Activated CD4-positive, alpha-beta T cell treated with anti-CD3 and anti-CD28 coated beads, Interleukin-2, amount 50 U/mL, for 48 hours (primary cell): ENCODE data around the gene PYDC1.
"Not testable (repeated sequence)": the region's sequence is repeated elsewhere in the genome, so short reads cannot be mapped to it uniquely, and the experiment has no call there.

Experiments used
- DNase-seq, 2 experiments: peaks; one replicate each; pipeline ENCODE4 v3.0.0-alpha.2; 2020

Gene PYDC1

DNA sequence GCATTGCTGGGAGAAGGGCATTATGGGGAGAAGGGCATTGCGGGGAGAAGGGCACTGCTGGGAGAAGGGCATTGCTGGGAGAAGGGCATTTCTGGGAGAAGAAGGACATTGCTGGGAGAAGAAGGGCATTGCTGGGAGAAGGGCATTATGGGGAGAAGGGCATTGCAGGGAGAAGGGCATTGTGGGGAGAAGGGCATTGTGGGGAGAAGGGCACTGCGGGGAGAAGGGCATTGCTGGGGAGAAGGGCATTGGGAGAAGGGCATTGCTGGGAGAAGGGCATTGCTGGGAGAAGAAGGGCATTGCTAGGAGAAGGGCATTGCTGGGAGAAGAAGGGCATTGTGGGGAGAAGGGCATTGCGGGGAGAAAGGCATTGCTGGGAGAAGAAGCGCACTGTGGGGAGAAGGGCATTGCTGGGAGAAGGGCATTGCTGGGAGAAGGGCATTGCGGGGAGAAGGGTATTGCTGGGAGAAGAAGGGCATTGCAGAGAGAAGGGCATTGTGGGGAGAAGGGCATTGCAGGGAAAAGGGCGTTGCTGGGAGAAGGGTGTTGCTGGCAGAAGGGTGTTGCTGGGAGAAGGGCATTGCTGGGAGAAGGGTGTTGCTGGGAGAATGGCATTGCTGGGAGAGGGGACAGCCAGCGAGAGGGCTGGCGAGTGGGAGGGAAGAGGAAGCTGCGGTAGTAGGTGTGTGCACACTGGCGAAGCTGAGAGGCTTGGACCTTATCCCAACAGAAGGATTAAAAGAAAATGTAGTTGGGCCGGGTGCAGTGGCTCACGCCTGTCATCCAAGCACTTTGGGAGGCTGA, 4.6 kb upstream of the PYDC1 start:
- DNase-seq, result no peak

- DNase-seq, result no peak
Observed at GRCh38 chr16:31219154-31219741, 2.3 kb upstream of the PYDC1 start.

DNA sequence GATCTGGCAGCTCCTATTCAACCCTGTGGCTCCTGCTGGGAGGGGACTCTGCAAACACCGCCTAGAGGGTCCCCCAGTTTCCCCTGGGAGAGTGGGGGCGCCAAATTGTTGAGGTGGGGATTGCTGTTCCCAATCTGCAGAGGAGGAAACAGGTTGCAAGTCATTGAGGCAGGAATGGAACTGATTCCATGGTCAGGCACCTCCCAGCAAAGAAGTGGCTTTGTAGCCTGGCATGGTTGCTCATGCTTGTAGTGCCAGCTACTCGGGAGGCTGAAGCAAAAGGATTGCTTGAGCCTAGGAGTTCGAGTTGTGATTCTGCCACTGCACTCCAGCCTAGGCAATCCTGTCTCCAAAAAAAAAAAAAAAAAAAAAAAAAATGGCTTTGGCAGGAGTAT, 198 bp upstream of the PYDC1 start:
- no peak for DNase-seq

DNA sequence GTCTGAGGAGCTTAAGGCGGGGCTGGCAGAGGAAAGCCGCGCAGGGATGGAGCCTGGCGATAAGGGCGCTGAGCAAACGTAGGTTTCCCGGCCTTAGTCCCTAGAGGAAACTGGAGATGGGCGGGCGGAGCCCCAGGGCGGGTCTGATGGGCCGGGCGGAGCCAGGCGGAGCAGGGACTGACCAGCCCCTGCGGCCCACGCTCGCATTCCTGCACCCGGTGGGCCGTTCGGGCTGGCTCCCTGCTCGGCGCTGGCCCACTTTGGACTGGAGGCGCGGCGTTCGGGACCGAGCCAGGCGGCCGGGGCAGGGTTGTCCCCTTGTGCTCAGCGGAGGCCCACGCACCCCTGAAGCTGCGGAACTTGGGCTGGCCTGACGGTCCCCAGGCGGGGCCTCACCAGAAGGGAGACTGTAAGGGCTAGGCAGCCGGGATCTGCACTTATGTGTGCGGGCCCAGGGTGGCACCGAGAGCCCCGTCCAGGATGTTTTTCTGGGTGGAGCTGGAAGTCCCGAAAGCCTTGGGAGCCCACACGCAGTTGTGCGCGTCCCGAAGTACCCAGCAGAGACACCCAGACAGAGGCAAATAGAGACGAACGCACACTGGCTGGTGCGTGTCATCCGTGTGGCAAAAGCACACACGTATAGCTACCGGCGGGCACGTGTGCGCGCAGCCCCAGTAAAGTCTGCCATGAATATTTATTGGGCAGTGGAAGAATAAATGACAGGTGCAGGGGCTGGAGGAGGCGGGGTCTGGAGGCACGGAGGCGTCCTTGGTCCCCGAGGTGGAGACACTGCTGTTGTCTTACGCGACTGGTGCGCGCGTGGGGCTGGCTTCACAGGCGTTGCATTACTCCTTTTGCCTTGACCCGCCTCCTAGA, 1.4 kb downstream of the PYDC1 start:
- peak in 1 of 2 experiments; percentile 41 for DNase-seq

DNA sequence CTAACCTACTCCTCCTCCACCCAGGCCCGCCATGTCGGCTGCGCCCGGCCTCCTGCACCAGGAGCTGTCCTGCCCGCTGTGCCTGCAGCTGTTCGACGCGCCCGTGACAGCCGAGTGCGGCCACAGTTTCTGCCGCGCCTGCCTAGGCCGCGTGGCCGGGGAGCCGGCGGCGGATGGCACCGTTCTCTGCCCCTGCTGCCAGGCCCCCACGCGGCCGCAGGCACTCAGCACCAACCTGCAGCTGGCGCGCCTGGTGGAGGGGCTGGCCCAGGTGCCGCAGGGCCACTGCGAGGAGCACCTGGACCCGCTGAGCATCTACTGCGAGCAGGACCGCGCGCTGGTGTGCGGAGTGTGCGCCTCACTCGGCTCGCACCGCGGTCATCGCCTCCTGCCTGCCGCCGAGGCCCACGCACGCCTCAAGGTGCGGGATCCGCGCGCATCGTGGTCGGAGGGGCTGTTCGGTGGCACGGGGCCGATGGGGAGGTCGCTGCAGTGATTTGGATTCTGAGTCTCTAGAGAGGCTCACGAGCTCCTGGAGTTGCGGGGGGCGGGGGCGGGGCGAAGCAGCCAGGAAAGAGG, 2.1 kb downstream of the PYDC1 start:
- no peak for DNase-seq

DNA sequence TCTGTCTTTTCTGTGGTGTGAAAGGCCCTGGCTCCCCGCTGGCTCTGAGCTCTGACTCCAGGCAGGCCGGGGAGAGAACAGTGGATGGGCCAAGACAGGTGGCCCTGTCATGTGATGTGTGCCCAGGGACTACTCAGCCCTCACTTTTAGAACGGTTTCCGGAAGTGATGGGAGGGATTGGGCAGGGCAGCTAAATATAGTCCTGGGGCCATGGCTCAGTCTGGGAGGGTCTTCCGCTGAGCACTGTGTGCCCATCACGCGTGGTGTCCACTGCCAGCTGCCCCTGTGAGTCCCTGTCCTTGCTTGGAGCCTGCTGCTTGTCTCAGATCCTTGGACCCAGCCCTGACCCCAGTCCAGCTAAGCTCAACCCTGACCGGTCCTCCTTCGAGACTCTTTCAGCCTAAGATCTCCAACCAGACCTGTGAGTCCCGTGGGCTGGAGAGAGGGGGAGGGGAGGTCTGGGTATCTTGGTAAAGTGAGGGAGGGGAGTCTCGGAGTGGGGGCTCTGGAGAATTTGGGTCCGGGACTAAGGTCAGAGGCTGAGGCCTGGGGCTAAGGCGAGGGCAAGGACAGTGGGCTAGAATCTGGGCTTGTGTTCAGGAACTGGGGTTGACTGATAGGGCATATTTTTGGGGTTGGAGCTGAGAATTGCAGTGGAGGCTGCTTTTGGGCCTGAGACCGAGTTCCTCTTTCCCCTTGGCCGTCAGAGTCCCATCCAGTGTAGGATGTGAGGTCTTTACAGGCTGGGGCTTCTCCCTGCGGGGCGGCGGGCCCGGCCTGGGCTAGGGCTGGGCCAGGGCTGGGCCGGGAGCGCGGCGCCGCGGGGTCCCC, 2.8 kb downstream of the PYDC1 start, which contains the start of gene TRIM72:
Gene TRIM72, plus strand, starts transcription at position 243 of the 831 bp plus-strand sequence. CDS start 620 bp downstream, outside the sequence.
- no peak for DNase-seq

DNA sequence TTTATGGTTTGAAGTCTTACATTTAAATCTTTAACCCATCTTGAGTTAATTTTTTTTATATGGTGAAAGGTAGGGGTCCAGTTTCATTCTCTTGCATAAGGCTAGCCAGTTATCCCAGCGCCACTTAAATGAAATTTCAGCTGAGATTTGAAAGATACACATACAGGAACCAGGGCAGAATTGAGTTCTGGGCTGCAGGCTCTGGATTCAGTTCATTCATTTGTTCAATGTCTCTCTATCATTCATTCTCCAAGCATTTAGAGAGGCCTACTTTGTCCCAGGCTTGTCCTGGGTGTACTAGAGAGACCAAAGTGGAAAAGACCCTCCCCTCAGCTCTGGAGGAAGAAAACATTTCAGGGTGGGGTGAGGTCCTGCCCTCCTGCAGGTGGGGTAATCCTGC, 3.6 kb downstream of the PYDC1 start:
- DNase-seq, result no peak

DNA sequence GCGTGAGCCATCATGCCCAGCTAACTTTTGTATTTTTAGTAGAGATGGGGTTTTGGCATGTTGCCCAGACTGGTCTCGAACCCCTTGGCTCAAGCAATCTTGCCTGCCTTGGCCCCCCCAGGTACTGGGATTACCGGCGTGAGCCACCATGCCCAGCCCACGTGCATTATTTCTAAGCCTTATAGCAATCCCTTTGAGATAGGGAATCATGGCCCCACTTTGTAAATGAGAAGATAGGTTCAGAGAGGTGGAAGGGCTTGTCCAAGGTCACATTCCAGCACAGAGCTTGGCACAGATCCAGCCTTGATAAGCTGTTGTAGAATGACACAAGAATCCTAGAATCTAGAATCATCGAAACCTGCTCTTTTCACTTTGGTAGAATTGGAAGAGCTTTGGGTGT, 10.2 kb downstream of the PYDC1 start:
- no peak for DNase-seq

DNA sequence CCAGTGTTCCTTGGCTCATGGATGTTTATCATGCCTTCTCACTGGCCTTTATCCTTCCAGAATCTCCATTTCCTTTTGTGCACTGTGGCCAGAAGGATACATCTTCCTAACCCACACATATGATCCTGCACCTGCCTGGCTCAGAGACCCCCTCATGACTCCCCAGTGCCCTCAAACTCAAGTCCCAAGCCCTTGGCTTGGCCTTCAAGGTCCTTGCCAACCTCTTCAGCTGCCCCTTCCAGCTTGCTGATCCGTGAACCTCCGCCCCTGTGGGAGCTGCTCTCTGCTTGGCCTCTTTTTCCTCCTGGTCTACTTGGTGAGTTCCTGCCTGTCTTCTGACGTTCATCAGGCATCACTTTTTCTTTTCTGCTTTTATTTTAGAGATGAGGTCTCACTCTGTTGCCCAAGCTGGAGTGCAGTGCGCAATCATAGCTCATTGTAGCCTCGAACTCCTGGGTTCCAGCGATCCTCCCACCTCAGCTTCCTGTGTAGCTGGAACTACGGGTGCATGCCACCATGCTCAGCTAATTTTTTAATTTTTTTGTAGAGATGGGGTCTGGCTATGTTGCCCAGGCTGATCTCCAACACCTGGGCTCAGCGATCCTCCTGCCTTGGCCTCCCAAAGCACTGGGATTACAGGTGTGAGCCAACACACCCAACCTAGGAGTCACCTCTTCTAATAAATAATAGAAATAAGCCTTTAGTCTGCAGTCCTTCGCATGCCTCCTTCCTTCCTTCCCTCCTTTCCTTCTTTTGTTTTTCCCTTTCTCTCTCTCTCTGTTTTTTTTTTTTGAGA, 11.9 kb downstream of the PYDC1 start:
- no peak for DNase-seq

- DNase-seq, result peak in 1 of 2 experiments; percentile 55
Observed at GRCh38 chr16:31202414-31203375, 14.2 kb downstream of the PYDC1 start, which contains the start of gene PYCARD. Gene PYCARD (minus strand): TSS chr16:31202760. CDS start chr16:31202690, 70 bp downstream.

DNA sequence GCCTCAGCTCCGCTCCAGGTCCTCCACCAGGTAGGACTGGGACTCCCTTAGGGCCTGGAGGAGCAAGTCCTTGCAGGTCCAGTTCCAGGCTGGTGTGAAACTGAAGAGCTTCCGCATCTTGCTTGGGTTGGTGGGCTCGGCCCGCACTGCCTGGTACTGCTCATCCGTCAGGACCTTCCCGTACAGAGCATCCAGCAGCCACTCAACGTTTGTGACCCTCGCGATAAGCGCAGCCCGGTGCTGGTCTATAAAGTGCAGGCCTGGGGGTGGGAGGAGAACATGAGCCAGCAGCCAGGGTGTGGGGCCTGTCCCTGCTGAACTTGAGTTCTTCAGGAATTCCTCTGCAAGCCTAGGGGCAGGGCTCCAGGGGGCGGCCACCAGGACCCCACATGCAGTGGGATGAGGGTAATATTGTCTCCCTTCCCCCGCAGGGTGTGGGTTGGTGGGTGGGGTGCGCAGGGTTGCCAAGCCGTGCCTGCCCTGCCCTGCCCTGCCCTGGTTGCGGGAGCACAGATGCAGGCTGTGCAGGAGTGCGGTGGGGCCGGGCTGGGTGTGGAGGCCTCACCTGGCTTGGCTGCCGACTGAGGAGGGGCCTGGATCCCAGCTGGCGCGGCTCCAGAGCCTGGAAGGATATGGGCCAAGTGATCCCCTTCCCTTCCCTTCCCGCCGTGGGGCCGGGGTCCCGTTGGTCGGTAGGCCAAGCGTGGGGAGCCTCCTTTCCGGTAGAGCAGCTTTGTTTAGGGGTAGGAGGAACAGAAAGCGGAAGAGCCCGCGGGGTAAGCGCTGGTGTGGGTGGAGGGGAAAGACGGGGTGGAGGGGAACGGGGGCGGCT, 15.1 kb downstream of the PYDC1 start:
- DNase-seq, result peak in 1 of 2 experiments; percentile 46

DNA sequence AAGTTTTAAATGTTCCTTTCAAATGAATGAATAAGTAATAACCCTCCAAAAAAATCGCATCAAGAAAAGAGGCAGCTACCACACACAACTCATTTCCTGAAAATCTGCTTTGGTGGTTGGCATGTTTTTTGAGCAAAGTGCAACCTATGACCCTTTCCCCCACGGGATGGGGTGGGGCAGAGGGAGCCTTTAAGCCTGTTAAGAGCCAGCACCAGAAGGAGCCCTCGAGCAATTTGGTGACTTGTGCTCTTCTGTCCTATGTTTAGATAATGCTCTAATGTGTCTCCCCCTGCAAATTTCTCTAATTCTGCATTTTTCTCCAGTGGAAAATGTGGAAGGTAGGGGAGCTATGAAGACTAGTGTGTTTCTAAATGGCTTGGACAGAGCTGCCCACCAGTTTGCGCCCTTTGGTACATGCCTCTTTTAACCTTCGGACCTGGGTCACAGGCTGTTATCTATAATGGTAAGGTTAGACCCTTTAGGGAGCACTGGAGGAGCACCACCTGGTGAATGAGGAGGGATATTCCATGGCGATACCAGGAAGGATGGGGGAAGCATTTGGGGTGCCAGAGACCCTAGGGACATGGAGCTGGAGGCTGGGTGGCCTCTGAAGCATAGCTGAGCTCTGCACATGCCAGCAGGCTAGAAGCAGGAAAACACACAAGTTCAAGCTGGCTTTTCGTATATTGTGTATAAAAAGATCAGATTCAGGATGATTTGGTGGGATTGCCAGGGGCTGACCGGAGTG, 15.9 kb downstream of the PYDC1 start:
- DNase-seq, result peak in 1 of 2 experiments; percentile 56

DNA sequence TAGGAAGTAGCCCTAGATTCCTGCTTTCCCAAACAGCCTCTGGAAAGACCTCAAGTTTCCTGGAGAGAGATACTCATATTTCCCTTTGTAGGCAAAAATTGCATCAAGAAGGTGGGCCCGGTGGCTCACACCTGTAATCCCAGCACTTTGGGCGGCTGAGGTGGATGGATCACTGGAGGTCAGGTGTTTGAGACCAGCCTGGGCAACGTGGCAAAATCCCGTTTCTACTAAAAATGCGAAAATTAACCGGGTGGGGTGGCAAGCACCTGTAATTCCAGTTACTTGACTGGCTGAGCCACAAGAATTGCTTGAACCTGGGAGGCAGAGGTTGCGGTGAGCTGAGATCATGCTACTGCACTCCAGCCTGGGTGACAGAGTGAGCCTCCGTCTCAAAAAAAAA, 16.8 kb downstream of the PYDC1 start:
- DNase-seq, result not testable (repeated sequence)

DNA sequence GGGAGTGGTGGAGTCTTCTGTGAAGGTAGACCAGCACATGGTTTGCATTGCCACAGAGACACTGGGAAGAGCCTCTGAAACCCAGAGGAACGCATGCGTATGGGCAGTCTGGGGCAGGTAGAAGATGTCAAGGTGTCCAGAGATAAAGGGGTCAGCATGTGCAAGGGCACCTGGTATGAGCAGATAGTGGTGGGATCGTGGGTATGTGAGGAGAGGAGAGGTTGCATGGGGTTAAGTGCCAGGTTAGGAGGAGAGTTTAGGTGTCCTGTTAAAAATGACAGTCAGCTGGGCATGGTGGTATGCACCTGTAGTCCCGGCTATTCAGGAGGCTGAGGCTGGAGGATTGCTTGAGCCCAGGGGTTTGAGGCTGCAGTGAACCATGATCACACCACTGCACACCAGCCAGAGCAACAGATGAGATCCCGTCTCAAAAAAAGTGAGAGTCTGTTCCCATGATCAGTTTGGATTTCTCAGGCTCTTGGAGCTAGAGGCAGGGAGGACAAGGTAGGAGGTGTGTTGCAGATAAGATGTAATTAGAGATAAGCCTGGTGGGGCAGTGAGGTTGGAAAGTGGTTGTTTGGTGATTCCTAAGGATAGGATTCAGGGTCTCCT, 17.4 kb downstream of the PYDC1 start:
- DNase-seq, result no peak

DNA sequence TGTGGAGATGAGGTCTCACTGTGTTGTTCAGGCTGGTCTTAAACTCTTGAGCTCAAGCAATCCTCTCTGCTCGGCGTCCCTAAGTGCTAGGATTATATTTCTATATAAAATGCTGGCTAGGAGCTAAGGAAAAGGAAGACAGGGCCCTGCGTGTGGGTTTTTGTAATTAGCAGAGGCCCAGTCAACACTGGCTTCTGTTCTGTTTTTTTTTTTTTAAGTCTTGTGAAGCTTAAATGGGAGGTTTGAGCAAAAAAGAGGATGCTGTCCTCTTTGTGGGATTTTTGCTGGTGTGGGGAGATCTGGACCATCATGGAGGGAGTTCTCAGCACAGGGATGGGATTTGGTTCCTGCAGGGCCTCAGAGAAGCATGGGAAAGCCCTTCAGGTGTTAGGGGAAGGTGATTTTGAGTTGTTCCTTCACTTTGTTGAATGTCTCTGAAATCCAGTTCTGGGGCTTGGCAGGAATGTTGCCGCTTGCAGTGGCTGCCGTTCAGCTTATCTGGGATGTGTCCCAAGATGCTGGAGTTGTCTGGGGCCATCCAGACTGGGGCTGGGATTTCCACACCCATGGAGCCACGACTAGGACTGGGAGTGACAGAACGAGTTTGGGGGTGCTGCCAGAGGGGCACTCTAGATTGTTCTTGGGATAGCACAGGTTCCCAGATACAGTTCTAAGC, 18.6 kb downstream of the PYDC1 start:
- DNase-seq, result no peak

- DNase-seq, result no peak
Observed at GRCh38 chr16:31196324-31197088, 20.4 kb downstream of the PYDC1 start.
